Ectodermal cell (in vitro differentiated cells): ENCODE measurements around the gene C2orf92.

Source experiments
- H3K27ac ChIP-seq: 2 replicates; pipeline ENCODE4 v1.7.0; 2013; ENCODE audit warnings: mild to moderate bottlenecking, low read depth, low read length; ENCODE audit not compliant: insufficient read depth, poor library complexity, severe bottlenecking
- H3K27me3 ChIP-seq: 2 replicates; pipeline ENCODE4 v1.7.0; 2013; ENCODE audit warnings: mild to moderate bottlenecking, low read length; ENCODE audit not compliant: insufficient read depth, control insufficient read depth, poor library complexity, severe bottlenecking
- H3K36me3 ChIP-seq: one replicate; pipeline ENCODE4 v1.7.0; 2013; ENCODE audit warnings: low read length; ENCODE audit not compliant: control insufficient read depth, insufficient read depth
- H3K4me1 ChIP-seq: one replicate; pipeline ENCODE4 v1.7.0; 2013; ENCODE audit warnings: low read length; ENCODE audit not compliant: control insufficient read depth, insufficient read depth
- H3K4me3 ChIP-seq: 2 replicates; pipeline ENCODE4 v1.7.0; 2013; ENCODE audit warnings: low read depth, low read length, control low read depth; ENCODE audit not compliant: insufficient read depth
- H3K9me3 ChIP-seq: 2 replicates; pipeline ENCODE4 v1.7.0; 2013; ENCODE audit warnings: mild to moderate bottlenecking, low read length, moderate library complexity; ENCODE audit not compliant: control insufficient read depth
- WGBS, 2 experiments: methylation state at CpG; one replicate each; pipeline ENCODE4 v1.1.7; 2013; ENCODE audit warnings: missing lambda C conversion rate in 2 of 2; 5-methylcytosine and 5-hydroxymethylcytosine counted together

C2orf92 gene

GRCh38 chr2:97718942-97719341 lies 49.4 kb downstream of the C2orf92 start:
- no peak overlapping the region for H3K4me3 ChIP-seq
- H3K27ac ChIP-seq, result no peak overlapping the region
- no peaks in the 10 kb centered on the region for H3K27me3 ChIP-seq
- no peaks in the 10 kb centered on the region for H3K9me3 ChIP-seq
- peaks cover 8% of the 10 kb centered on the region for H3K4me1 ChIP-seq
- 96% methylated on average over 3 of the region's 3 CpGs for WGBS, 2 experiments
- no peaks in the 10 kb centered on the region for H3K36me3 ChIP-seq

- H3K4me1 ChIP-seq, result peaks cover 8% of the 10 kb centered on the region
- no peak overlapping the region for H3K27ac ChIP-seq
- no peaks in the 10 kb centered on the region for H3K9me3 ChIP-seq
- no peaks in the 10 kb centered on the region for H3K36me3 ChIP-seq
- no peaks in the 10 kb centered on the region for H3K27me3 ChIP-seq
- no peak overlapping the region for H3K4me3 ChIP-seq
- WGBS, 2 experiments, result 92 to 94% methylated on average over 16 of the region's 16 CpGs
Observed at GRCh38 chr2:97719362-97720155, 50.0 kb downstream of the C2orf92 start.

GRCh38 chr2:97720746-97721145 lies 51.2 kb downstream of the C2orf92 start:
- H3K27me3 ChIP-seq, result no peaks in the 10 kb centered on the region
- WGBS, 2 experiments, result 32 to 41% methylated on average over 1 to 2 of the region's 2 CpGs
- H3K4me1 ChIP-seq, result peaks cover 2% of the 10 kb centered on the region
- no peaks in the 10 kb centered on the region for H3K9me3 ChIP-seq
- H3K27ac ChIP-seq, result no peak overlapping the region
- H3K4me3 ChIP-seq, result no peak overlapping the region
- H3K36me3 ChIP-seq, result no peaks in the 10 kb centered on the region

GRCh38 chr2:97722227-97722626 lies 52.7 kb downstream of the C2orf92 start:
- Histone ChIP-seq H3K4me1 (no peaks in the 10 kb centered on the region), H3K36me3 (no peaks in the 10 kb centered on the region), H3K4me3 (no peak overlapping the region), H3K27me3 (no peaks in the 10 kb centered on the region), H3K27ac (no peak overlapping the region), H3K9me3 (no peaks in the 10 kb centered on the region)
- 93 to 94% methylated on average over 6 of the region's 6 CpGs for WGBS, 2 experiments

- H3K4me3 ChIP-seq, result no peak overlapping the region
- H3K9me3 ChIP-seq, result no peaks in the 10 kb centered on the region
- H3K27me3 ChIP-seq, result no peaks in the 10 kb centered on the region
- H3K36me3 ChIP-seq, result no peaks in the 10 kb centered on the region
- H3K27ac ChIP-seq, result no peak overlapping the region
- no peaks in the 10 kb centered on the region for H3K4me1 ChIP-seq
- 95 to 97% methylated on average over 37 of the region's 37 CpGs for WGBS, 2 experiments
Observed at GRCh38 chr2:97723156-97724072, 53.9 kb downstream of the C2orf92 start.

GRCh38 chr2:97724073-97724410 lies 54.5 kb downstream of the C2orf92 start:
- Histone ChIP-seq H3K27ac (no peak overlapping the region), H3K4me1 (no peaks in the 10 kb centered on the region), H3K27me3 (no peaks in the 10 kb centered on the region), H3K9me3 (no peaks in the 10 kb centered on the region), H3K36me3 (no peaks in the 10 kb centered on the region), H3K4me3 (no peak overlapping the region)
- 97% methylated on average over 41 of the region's 41 CpGs for WGBS, 2 experiments

- H3K27ac ChIP-seq, result no peak overlapping the region
- H3K9me3 ChIP-seq, result no peaks in the 10 kb centered on the region
- no peaks in the 10 kb centered on the region for H3K27me3 ChIP-seq
- H3K4me3 ChIP-seq, result no peak overlapping the region
- H3K36me3 ChIP-seq, result no peaks in the 10 kb centered on the region
- 92 to 93% methylated on average over 17 of the region's 17 CpGs for WGBS, 2 experiments
- no peaks in the 10 kb centered on the region for H3K4me1 ChIP-seq
Observed at GRCh38 chr2:97724501-97724900, 55.0 kb downstream of the C2orf92 start.

GRCh38 chr2:97724946-97725688 lies 55.6 kb downstream of the C2orf92 start:
- no peaks in the 10 kb centered on the region for H3K36me3 ChIP-seq
- no peaks in the 10 kb centered on the region for H3K4me1 ChIP-seq
- 94 to 95% methylated on average over 31 of the region's 31 CpGs for WGBS, 2 experiments
- H3K27me3 ChIP-seq, result no peaks in the 10 kb centered on the region
- no peak overlapping the region for H3K27ac ChIP-seq
- H3K9me3 ChIP-seq, result no peaks in the 10 kb centered on the region
- H3K4me3 ChIP-seq, result no peak overlapping the region

- Histone ChIP-seq H3K4me1 (no peaks in the 10 kb centered on the region), H3K4me3 (no peak overlapping the region), H3K36me3 (no peaks in the 10 kb centered on the region), H3K27me3 (no peaks in the 10 kb centered on the region), H3K27ac (no peak overlapping the region), H3K9me3 (no peaks in the 10 kb centered on the region)
- whole genome bisulfite sequencing, 2 experiments, result 66 to 68% methylated on average over 4 of the region's 4 CpGs
Observed at GRCh38 chr2:97726261-97727064, 57.0 kb downstream of the C2orf92 start.
